Activated CD4-positive, alpha-beta T cell treated with anti-CD3 and anti-CD28 coated beads for 24 hours (primary cell): ENCODE data around the gene NPM1.

Experiments
- DNase-seq, 2 donors: peaks; one replicate each; pipeline ENCODE4 v3.0.0-alpha.2; 2020; ENCODE audit warnings: low read depth in 2 of 2

The NPM1 gene

DNA sequence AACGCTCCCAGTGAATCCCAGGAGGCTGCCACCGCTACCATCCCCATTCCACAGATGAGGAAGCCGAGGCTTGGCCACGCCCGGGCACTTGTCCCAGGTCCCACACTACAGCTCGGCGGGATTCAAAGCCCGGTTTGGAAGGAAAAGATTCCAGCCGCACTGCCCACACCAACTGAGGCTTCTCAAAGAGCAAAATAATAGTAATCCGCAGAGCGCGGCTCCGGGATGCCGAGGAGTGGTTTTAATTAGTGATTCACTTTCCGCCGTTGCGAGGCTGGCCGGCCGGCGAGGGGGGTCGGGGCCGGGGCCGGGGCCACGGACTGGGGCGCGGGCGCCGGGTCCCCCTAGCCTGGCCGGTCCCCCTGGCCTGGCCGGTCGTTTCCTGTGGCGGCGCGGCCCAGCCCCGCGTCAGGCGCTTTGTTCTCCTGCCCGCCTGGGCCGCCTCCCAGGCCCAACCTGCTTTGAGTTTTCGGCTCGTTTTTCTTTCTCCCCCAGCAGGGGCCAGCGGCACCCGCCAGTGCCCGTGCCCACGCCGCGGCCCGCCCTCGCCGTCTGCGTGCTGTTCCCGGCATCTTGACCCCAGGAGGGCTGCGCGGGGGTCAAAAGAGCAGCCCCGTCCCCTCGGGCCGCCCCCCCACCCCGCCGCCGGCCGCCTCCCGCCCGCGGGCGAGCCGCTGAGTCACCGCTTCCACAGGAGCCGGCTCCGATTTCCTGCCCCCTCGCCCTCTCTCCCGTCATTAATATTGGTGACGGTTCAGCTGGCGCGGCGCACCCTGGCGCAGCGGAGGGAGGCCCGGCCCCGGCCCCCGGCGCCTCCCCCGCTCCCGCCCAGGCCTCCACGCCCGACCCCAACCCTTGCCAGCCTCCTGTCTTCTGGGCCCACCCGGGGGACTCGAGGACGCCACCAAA is 63.0 kb downstream of the NPM1 start:
- DNase-seq: peak; percentile 9 to 22

DNA sequence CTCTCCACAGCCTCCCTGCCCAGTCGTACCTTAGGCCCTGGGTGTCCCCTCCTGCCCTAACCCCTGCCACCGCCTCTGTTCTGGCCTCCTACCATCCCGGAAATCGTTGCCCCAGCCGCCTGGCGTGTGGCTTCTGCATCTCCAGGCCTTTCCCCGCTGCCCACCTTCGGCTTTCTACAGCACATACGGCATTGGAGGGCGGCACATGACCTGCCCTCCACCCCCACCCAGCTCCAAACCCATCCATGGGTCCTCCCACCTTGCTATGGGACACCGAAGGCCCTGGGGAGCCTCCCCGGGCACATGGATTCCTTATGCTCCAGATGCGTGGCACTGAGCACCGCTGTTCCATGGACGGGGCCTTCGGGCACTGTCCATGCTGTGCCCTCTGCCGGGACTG is 63.8 kb downstream of the NPM1 start:
- DNase-seq: no peak

- DNase-seq: no peak
Observed at GRCh38 chr5:171453056-171453725, 65.5 kb downstream of the NPM1 start.

DNA sequence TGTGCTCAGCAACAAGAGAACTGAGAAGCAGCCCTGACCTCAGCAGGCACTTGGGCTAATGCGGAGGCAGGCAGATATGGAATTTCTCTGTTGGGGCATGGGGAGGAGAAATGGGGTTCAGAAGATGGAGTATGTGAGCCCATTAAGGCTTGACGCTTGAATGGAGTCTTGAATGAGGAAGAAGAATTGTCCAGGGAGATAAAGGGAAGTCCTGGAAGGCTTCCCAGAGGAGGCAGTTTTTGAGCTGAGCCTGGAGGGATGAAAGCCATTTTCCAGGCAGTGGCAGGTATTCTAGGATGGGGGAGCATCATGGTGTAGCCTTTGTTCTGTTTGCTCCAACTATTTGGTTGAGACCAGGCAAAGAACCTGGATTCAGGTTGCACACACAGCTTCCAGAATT is 66.3 kb downstream of the NPM1 start:
- no peak for DNase-seq

- no peak for DNase-seq
Observed at GRCh38 chr5:171454549-171454948, 66.9 kb downstream of the NPM1 start.

DNA sequence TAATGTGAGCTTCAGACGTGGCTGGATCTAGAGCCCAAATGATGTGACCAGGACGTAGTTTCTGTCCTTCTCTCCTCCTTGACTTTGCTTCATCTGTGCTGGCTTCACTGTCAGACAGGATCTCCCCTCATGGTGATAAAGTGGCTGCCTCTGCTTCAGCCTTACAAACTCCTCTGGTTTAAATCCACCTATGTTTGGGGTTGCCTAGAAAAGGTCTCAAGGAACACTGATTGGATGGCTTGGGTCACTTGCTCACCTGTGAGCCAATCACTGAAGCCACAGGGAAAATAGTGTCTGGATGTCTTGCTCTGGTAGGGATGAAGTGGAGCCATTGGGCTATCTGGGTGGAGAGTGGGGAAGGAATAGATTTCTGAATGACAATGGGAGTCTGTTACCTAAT is 67.9 kb downstream of the NPM1 start:
- DNase-seq: no peak

DNA sequence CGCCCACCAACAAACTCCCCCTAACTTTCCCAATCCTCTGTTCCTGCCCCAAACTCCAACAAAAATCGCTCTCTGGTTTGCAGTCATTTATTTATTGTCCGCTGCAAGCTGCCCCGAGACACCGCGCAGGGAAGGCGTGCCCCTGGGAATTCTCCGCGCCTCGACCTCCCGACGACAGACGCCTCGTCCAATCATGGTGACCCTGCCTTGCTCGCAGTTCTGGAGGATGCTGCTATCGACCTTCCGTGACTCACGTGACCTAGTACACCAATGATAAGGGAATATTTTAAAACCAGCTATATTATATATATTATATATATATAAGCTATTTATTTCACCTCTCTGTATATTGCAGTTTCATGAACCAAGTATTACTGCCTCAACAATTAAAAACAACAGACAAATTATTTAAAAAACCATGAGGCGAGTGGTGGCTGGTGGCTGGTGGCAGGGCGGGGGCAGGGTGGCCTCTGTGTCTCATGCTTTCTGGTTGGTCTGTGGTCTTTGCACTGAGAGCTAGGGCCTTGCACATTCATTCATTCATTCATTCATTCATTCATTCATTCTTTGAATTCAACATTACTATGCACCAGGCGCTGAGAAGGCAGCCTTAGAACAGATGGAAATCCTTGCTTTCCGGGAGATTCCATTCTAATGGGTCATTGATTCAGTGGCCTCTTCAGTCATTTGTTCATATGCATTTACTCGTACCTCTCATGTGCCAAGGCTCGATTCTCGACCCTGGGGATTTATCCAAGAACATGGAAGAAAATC is 69.7 kb downstream of the NPM1 start:
- DNase-seq: no peak

DNA sequence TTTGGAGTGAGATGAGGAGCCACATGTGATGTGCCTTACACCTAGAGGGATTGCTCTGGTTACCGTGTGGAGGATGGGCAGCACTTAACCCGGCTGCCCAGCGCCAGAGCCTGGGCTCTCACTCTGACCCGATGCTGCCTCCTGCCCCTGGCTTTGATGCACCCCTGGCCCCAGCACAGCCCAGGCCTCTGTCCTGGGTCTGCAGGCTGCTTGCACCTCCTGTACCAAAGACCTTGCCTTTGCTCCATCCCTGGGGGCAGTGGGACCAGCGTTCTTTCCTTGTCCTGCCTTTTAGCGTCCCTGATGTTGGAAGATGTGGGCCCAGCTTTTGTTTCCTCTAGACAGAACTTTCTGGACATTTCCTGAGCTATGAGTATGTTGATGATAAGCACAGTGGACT is 72.2 kb downstream of the NPM1 start:
- no peak for DNase-seq
